Measurements from ENCODE around the gene PAFAH1B1.

GRCh38 chr17:2694381-2695242 lies 101.2 kb downstream of the PAFAH1B1 start:
- TF ChIP-seq CTCF (IDR thresholded peaks at IDR 0.05), result no peak
- no peak for TF ChIP-seq POLR2AphosphoS5 (IDR thresholded peaks at IDR 0.05)
- TF ChIP-seq EP300 (IDR thresholded peaks at IDR 0.05), result no peak

All from esophagus muscularis mucosa (tissue), 4 donors.